Smooth muscle cell (in vitro differentiated cells): ENCODE data around the gene CYYR1. TPM values are rescaled to one million over a fixed set of nuclear protein-coding genes. Genes with fewer than 3 reads are reported as not detected.

Experiments
- DNase-seq: peaks from one replicate; lab custom pipeline; 2025; ENCODE audit not compliant: unreplicated experiment; lab: John Stamatoyannopoulos, UW
- H2AFZ ChIP-seq: fragments of 200-600 bp; sonication (generic); 2 replicates; pipeline ENCODE4 v1.6.0; 2016; ENCODE audit warnings: antibody characterized with exemption, low read depth, mild to moderate bottlenecking
- H3F3A ChIP-seq: fragments of 200-600 bp; sonication (generic); 2 replicates; pipeline ENCODE4 v1.6.0; 2017; ENCODE audit warnings: antibody characterized with exemption, low read depth
- H3K27ac ChIP-seq: fragments of 200-600 bp; sonication (generic); 2 replicates; pipeline ENCODE4 v1.5.1; 2016; ENCODE audit warnings: low read depth, mild to moderate bottlenecking
- H3K27me3 ChIP-seq: fragments of 200-600 bp; sonication (generic); 2 replicates; pipeline ENCODE4 v1.6.1; 2016; ENCODE audit warnings: low read depth, mild to moderate bottlenecking
- H3K36me3 ChIP-seq: fragments of 200-600 bp; sonication (generic); 2 replicates; pipeline ENCODE4 v1.5.1; 2016; ENCODE audit warnings: low read depth
- H3K4me1 ChIP-seq: fragments of 200-600 bp; sonication (generic); 2 replicates; pipeline ENCODE4 v1.5.1; 2016; ENCODE audit warnings: low read depth
- H3K4me2 ChIP-seq: fragments of 200-600 bp; sonication (generic); 2 replicates; pipeline ENCODE4 v1.6.0; 2016; ENCODE audit warnings: mild to moderate bottlenecking
- H3K4me3 ChIP-seq: fragments of 200-600 bp; sonication (generic); 2 replicates; pipeline ENCODE4 v1.5.1; 2016; ENCODE audit warnings: mild to moderate bottlenecking
- H3K79me2 ChIP-seq: fragments of 200-600 bp; sonication (generic); 2 replicates; pipeline ENCODE4 v1.6.0; 2016; ENCODE audit warnings: low read depth, mild to moderate bottlenecking
- H3K9ac ChIP-seq: fragments of 200-600 bp; sonication (generic); 2 replicates; pipeline ENCODE4 v1.6.0; 2016; ENCODE audit warnings: low read depth
- H3K9me3 ChIP-seq: fragments of 200-600 bp; sonication (generic); replicated peaks from 2 replicates; pipeline ENCODE4 v1.5.1; 2016; ENCODE audit warnings: low read depth
- H4K20me1 ChIP-seq: fragments of 200-600 bp; sonication (generic); 2 replicates; pipeline ENCODE4 v1.6.0; 2016; ENCODE audit warnings: low read depth
- WGBS: methylation state at CpG from one replicate; pipeline ENCODE4 v1.1.7; 2016; ENCODE audit warnings: low lambda C conversion rate; 5-methylcytosine and 5-hydroxymethylcytosine counted together
- polyA plus RNA-seq: library from polyadenylated mRNA; unstranded; fragments of >200 nt; fragmentation: Nextera tagmentation; extraction: Ambion mirVana; gene quantifications from 2 replicates; pipeline ENCODE4 v1.2.1, GENCODE V29; 2016
- total RNA-seq: library from RNA; depleted of rRNA; stranded (reverse); fragments of >200 nt; gene quantifications from 2 replicates; pipeline ENCODE4 v1.2.3, GENCODE V29; 2014
- TF ChIP-seq, protein P1 (sequence below): fragments of 200-600 bp; sonication (generic); IDR thresholded peaks from 2 replicates; pipeline ENCODE4 v1.5.1; 2017; ENCODE audit warnings: borderline replicate concordance, mild to moderate bottlenecking, antibody characterized with exemption; ENCODE audit not compliant: insufficient read depth, poor library complexity, severe bottlenecking

Gene CYYR1
- total and polyA plus RNA-seq, 2 experiments from 2014 or later: 4.0 TPM

DNA sequence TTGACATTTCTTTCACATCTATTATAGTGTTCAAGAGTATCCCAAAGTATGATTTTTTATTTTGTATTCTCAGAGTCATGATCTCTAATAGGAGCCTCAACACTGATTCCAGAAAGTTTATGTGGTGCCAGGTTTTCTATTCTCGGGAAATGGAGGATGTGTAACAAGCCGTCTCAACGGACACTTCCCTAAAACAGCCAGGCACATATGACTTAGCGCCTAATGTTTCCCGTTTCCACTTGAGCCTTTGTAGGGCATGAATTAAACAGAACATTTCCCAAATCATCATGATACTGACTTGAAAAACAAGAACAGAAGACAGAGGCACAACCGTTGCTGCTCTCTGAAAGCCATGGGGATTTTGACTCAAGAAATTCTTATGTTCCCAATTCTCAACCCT, 8.0 kb downstream of the CYYR1 start:
- H3K9ac ChIP-seq: no peak overlapping the region
- DNase-seq: no peak

DNA sequence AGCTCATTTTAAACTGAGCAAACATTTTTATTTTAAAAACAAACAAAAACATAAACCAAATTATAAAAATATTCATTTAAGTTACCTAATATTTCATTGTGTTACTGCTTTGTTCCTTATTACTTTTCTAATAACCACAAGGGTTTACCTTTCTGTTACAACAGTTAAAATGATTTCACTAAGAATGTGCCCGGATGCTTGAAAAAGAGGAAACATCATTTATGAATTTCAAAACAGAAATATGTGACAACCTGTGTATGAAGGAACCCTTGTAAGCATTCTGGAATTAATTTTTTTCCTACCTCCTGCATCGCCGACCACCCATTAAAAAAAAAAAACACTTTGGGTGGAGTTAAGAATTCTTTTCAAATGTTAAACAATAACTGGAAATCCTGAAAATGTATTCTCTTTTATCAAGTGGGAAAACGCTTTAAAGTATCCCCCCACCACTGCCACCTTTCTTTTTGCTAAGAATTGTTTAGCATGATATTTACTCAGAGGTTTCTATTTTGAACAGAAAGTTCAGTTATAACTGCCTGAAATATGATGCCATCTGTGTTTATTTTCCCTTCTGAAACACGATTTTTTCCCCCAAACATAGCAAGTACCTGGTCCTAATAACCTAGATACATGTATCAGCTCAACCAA, 9.1 kb downstream of the CYYR1 start:
- WGBS: 96% methylated on average over 5 of the region's 5 CpGs
- Histone ChIP-seq H2AFZ (no peak overlapping the region), H3K27ac (no peak overlapping the region)

More for the DNA sequence above, 8.0 kb downstream of the CYYR1 start:
- 95% methylated on average over 6 of the region's 6 CpGs for WGBS
- no peak overlapping the region for H3K27ac ChIP-seq
- H4K20me1 ChIP-seq: no peaks in the 10 kb centered on the region
- H3K79me2 ChIP-seq: no peaks in the 10 kb centered on the region
- H3K4me3 ChIP-seq: no peak overlapping the region
- no peaks in the 10 kb centered on the region for H3K36me3 ChIP-seq
- H2AFZ ChIP-seq: no peak overlapping the region
- H3K9me3 ChIP-seq: no peaks in the 10 kb centered on the region
- no peaks in the 10 kb centered on the region for H3F3A ChIP-seq
- H3K27me3 ChIP-seq: no peaks in the 10 kb centered on the region
- TF ChIP-seq, protein P1, sequence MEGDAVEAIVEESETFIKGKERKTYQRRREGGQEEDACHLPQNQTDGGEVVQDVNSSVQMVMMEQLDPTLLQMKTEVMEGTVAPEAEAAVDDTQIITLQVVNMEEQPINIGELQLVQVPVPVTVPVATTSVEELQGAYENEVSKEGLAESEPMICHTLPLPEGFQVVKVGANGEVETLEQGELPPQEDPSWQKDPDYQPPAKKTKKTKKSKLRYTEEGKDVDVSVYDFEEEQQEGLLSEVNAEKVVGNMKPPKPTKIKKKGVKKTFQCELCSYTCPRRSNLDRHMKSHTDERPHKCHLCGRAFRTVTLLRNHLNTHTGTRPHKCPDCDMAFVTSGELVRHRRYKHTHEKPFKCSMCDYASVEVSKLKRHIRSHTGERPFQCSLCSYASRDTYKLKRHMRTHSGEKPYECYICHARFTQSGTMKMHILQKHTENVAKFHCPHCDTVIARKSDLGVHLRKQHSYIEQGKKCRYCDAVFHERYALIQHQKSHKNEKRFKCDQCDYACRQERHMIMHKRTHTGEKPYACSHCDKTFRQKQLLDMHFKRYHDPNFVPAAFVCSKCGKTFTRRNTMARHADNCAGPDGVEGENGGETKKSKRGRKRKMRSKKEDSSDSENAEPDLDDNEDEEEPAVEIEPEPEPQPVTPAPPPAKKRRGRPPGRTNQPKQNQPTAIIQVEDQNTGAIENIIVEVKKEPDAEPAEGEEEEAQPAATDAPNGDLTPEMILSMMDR: no peak
- H3K4me2 ChIP-seq: no peak overlapping the region
- H3K4me1 ChIP-seq: no peaks in the 10 kb centered on the region

DNA sequence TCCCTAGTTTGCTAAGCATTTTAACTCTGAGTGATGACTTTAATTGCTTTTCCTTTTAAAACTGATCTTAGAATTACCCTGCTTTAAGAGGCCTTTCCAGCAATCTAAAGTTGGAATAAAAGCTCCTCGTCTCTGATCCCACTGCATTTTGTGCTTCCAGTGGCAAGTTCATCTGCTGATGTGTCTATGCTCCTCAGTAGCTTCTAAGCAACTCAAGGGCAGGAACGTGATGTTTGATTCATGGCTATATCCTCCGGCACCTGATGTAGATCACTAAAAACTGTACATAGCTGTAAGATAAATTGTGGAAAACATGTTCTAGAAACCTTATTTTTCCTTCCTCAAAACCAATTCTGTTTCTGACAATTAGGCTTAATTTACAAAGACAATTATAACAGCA, 12.5 kb downstream of the CYYR1 start:
- Histone ChIP-seq H3K79me2 (no peaks in the 10 kb centered on the region), H3K27me3 (no peaks in the 10 kb centered on the region), H3K9me3 (no peaks in the 10 kb centered on the region), H4K20me1 (no peaks in the 10 kb centered on the region), H3K4me2 (no peak overlapping the region), H3F3A (no peaks in the 10 kb centered on the region), H3K36me3 (no peaks in the 10 kb centered on the region), H3K9ac (no peak overlapping the region), H3K27ac (no peak overlapping the region), H3K4me1 (no peaks in the 10 kb centered on the region), H2AFZ (no peak overlapping the region), H3K4me3 (no peak overlapping the region)
- DNase-seq: no peak
- TF ChIP-seq, protein P1: no peak
- 93% methylated on average over 3 of the region's 3 CpGs for WGBS

More for the DNA sequence above, 9.1 kb downstream of the CYYR1 start:
- TF ChIP-seq, protein P1: no peak
- H3K79me2 ChIP-seq: no peaks in the 10 kb centered on the region
- no peak overlapping the region for H3K4me2 ChIP-seq
- DNase-seq: no peak
- no peak overlapping the region for H3K4me3 ChIP-seq
- no peaks in the 10 kb centered on the region for H3K4me1 ChIP-seq
- H3K9me3 ChIP-seq: no peaks in the 10 kb centered on the region
- no peaks in the 10 kb centered on the region for H3F3A ChIP-seq
- H3K9ac ChIP-seq: no peak overlapping the region
- no peaks in the 10 kb centered on the region for H3K27me3 ChIP-seq
- H3K36me3 ChIP-seq: no peaks in the 10 kb centered on the region
- H4K20me1 ChIP-seq: no peaks in the 10 kb centered on the region

DNA sequence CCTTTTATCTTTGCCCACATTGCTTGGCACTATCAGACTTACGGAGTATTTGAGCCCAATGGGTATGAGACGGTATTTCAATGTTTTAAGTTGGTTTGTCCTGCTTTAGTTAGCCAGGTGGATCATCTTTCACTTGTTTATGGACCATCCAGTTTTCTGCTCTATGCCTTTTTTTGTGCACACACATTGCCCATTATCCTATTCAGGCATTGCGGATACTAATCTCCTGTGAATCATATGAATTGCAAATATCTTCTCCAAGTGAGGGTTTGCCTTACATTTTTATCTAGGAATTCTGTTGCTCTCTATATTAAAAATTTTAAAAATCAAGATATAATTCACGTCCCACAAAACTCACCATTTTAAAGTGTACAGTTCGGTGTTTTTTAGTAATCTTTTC, 14.0 kb downstream of the CYYR1 start:
- Histone ChIP-seq H3K27ac (no peak overlapping the region), H3F3A (no peaks in the 10 kb centered on the region), H3K27me3 (no peaks in the 10 kb centered on the region), H3K4me1 (no peaks in the 10 kb centered on the region), H3K9me3 (no peaks in the 10 kb centered on the region), H4K20me1 (no peaks in the 10 kb centered on the region), H3K79me2 (no peaks in the 10 kb centered on the region), H3K4me3 (no peak overlapping the region), H3K4me2 (no peak overlapping the region), H3K9ac (no peak overlapping the region), H3K36me3 (no peaks in the 10 kb centered on the region), H2AFZ (no peak overlapping the region)
- no peak for DNase-seq
- TF ChIP-seq, protein P1: no peak
- 97% methylated on average over 5 of the region's 5 CpGs for WGBS
